NCI-H1436 (cell line): ENCODE results near the gene FGFBP3.
"Not testable (repeated sequence)": the region's sequence is repeated elsewhere in the genome, so short reads cannot be mapped to it uniquely, and the experiment has no call there.

ENCODE experiments used
- DNase-seq: peaks from one replicate; lab custom pipeline; 2025; lab: John Stamatoyannopoulos, UW

The FGFBP3 gene

DNA sequence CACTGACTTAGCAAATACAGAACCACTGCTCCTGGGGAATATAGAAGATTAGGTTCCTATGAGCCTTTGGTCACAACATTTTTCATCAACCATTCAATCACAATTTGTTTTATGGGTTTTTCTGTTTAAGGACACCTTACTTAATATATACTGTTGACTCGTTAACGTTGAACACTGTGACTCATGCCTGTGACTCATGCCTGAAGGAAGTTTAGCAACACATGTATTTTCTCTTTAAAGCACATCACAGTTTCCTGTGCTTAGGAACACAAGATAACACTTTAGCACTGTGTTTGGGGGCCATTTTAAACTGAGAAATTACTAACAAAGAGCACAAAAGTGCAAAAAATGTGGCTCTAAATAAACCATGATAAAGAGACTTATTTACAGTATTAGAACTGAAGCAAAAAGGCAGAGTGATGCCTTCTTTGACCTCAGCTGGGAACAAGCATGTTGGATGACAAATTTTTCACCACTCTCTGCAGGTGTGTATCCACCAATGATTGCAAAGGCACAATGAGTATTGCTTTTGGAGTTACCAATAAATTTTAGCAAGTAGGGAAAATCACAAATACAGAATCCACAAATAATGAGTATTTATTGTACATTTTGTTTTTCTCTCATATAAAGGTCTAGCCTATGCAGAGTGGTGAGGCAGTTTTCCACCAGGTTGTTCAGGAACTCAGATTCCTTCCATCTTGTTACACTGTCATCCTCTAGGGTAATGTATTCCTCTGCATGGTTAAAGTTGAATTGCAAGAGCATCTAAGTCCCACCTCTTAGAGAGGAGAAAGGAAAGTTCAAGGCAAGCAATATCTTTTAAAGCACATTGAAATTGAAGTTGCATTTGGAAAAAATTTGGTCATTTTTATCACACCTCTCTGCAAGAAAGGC lies 7.3 kb downstream of the FGFBP3 start:
- DNase-seq = no peak

DNA sequence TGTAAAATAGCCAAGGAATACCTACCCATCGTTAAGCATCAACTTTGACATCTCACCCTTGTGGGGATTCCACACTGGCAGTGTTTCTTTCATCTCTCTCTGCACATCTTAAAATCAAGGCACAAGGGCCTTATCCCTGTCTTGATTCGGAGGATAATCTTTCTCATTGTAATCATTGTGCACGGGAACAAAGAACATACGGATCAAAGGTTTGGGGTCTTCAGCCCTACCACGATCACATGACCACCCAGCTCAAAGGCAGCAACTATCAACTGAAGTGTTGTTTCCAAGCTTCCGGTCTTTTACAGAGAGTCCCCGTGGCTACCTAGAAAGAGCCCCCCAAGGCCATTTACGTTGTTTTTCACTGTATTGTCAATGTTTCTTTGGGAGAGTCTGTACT lies 11.9 kb downstream of the FGFBP3 start:
- DNase-seq = no peak

DNA sequence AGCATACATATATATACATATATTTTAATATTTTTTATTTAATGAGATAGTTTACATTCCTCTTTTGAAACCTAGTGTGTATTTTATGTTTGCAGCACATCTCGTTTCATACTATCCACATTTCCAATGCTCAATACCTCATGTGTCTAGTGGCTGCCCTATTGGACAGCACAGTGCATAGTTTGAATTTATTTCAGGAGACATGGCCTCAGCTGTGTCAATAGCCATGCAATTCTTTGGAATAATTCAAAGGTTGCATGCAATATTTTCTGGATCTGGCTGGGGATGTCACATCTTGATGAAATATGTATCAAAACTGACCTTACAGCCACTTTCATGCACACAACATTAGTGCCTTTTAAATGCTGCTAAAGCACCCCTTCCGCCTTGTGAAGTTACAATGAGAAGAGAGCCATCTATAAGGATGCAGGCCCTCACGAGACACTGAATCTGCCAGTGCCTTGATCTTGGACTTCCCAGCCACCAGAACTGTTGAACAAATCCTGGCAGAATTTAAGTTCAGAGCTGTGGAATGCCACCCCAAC lies 13.0 kb downstream of the FGFBP3 start:
- DNase-seq = no peak

DNA sequence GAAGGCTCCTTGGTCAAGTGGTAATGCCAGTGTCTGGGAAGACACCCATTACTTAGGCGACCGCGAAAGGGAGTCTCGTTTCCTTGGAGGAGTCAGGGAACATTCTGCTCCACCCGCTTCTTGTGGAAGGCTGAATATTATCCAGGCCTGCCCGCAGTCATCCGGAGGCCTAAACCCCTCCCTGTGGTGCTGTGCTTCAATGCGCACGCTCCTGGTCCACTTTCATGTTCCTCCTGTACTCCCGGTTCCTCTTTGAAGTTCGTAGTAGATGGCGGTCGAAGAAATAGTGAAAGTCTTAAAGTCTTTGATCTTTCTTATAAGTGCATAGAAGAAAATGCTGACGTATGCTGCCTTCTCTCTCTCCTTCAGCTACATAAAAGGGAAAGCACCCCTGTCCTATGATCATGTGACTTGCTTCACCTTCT lies 15.0 kb downstream of the FGFBP3 start:
- not testable (repeated sequence) for DNase-seq

DNA sequence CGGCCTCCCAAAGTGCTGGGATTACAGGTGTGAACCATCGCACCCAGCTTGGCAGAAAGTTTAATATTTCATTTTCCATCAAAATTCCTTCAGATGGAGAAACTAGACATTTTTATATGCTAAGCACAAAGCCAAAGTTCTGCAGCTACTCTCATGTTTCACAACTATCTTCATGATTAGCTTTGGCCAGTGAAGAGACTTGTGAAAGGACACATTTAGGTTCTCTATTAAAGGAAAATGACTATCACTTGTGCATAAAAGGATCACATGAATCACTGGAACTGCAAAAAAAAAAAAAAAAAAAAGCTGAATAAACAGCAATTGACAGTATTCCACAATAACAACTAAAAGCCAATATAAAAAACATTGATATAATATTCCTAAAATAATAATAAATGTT lies 16.2 kb downstream of the FGFBP3 start:
- no peak for DNase-seq

DNA sequence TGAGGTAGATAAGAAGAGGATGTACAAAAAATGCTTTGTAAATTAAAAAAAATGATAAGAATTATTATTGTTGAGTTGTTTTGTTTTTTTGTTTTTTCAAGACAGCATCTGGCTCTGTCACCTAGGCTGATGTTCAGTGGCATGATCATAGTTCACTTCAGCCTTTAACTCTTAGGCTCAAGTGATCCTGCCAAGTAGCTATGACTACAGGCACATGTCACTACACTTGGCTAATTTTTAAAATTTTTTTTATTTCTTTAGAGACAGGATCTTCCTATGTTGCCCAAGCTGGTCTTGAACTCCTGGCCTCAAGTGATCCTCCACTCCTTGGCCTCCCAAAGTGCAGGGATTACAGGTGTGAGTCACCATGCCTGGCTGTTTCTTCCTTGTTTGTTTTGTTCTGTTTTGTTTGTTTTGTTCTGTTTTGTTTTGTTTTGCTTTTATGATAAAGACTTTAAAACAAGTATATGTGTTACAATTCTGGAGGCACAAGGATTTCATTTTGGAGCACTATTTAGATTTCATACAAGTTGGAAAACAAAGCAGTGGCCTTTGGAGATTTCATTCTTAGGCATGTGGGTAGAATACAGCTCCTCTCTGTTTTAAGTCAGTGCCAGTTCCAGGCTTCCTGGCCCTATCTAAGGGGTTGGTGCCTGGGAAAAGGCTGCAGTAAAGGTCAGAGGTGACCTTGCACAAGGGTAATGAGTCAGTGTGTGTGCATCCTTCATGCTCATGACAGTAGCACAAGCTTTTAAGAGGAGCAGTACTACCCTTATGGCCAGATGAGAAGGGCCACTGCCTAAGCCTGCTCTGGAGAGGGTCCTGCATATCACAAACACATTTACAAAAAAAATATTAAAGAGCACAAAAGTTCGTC lies 17.9 kb downstream of the FGFBP3 start:
- DNase-seq = no peak

DNA sequence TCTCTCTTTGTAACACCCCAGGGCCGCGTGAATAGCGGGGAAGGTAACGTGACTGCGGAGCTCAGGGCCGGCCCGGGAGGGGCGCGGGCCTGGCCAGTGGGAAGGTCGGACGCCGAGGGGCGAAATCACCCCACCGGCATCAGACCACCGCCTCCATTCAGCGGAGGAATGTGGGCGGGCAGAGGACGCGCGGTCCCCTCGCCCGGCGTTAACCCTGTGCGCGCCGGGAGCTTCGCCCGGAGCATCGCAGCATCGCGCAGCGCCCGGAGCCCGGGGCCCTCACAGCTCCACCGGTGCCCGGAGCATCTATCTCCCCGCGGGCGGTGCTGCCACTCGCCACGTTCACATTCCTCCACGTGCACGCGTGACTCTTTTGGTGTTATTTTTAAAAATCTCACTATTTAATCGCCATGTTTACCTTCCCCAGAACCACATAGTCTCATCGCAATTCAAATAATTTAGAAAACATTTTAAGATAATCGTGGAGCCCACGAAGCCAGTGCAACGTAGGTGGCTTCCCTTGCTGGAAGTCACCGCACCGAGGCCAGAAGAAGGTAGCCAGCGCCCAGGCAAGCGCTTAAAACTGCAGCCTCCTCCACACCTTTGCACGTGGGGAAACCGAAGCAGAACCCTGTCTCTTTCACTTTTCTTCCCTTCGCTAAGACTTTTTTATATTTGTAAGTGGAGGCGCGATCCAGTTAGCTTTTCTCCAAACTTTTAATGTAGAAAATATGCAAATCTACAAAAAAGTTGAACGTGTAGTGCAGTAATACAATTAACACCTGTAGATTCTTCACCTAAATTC lies 21.8 kb downstream of the FGFBP3 start:
- DNase-seq = peak; percentile 18

DNA sequence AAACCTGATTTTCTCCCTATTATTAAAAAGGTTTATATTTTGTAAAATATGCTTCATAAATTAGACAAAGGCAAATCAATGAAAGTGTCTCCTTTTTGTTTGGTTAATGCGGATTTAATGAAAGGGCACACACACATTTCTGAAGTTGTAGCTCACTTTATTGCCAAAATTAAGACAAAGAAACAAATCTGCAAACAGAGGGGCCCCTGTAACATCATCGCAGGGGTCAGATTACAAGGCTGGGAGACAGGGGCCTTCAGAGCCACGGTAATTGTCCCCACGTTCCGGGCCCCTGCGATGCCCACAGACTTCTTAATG lies 22.4 kb downstream of the FGFBP3 start:
- no peak for DNase-seq

DNA sequence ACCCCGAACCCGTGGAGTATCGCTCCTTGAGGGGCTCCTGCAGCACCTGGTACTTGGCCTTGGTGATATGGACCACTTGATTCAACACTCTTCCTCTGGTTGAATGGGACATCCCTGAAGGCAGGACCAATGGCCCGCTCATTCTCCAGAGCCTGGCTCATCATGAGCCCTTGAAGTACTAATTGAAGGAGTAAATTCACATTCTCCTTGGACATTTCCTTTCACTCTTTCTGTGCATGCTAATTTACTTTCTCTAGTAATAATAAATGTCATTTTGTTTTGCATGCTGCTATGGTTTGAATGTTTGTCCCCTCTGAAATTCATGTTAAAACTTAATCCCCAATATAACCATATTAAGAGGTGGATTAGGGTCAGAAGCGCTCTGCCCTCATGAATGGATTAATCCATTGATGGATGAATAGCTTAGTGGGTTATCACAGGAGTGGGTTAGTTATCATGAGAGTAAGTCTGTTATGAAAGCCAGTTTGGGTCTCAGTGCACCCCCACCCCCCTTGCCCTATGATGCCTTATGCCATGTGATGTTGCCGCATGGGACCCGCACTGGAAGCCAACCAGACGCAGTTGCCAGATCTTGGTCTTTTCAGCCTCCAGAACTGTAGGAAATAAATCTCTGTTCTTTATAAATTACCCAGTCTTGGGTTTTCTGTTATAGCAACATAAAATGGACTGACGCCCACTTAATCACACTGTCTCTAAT lies 23.8 kb downstream of the FGFBP3 start:
- DNase-seq = no peak

DNA sequence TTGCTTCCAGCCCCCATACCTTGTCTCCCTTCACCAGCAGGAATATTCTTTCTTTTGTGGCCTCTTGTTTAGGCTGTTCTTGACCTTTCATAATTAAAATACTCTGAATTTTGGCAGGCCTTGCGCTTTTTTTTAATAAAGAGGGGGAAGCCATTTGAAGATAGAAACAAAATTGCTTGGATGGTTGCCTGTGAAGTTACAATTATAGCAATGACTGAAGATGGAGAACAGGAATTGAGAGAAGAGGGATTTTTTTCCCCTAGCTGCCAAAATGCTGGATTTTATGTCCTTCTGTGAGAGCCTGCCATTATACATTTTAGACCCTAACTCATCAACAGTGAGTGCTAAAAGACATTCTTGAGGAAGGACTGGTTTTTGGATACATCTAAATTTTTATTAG lies 24.8 kb downstream of the FGFBP3 start:
- DNase-seq = no peak

DNA sequence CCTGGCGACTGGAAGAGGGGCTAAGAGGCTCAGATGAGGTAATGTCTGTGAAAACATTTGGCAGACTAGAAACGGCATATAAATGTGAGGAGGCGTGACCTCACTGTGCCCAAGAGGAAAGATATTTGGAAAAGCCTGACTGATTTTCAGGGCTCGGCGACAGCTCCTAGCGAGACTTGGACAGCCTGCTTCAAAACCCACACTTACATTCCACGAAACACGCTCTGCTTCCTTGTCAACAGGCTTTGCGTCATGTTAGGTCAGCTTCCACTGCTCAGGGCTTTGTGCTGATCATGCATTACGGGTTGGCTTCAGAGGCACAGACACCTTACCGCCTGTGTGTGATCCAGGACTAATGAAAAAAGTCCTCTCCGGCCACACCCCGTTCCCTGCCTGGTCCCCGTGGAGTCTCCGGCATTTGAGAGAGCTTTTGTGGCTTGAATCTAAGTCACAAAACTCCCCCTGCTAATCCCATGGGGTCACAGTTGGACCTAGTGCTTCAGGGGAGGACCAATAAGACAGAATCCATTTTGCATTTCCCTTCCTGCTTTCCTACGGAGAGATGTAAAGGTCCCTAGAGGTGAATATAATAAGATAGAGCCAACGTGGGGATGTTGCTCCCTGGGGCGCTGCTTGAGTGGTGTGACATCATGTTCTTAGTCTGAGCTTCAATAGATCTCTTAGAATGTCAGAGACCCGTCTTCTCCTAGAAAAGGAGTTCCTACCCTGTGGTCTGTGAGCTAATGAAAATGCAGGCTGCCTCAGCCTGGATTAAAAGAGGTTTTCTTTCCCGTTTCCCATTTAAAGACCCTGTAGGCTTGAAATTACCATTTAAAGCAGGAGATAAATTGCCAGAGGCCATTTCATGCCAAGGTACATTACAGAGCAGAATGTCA lies 25.5 kb downstream of the FGFBP3 start:
- DNase-seq = peak; percentile 46

DNA sequence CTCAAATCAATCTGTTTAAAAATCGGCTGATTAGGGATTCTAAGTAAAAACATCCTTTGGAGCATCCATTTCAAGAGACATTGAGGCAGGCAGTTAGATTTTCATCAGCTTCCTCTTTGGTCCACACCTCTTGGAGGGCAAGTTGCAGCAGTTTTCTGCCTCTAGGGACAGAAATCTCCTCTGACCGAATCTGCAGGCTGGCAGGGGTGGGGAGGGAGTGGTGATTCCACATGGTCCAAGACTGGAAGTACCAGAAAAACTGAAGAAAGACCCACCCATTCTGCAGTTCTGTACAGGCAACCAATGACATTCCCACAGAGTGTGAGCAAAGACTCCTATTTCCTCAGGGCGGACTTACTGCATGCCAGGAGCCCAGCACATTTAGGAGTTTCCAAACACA lies 29.0 kb downstream of the FGFBP3 start:
- DNase-seq = no peak

DNA sequence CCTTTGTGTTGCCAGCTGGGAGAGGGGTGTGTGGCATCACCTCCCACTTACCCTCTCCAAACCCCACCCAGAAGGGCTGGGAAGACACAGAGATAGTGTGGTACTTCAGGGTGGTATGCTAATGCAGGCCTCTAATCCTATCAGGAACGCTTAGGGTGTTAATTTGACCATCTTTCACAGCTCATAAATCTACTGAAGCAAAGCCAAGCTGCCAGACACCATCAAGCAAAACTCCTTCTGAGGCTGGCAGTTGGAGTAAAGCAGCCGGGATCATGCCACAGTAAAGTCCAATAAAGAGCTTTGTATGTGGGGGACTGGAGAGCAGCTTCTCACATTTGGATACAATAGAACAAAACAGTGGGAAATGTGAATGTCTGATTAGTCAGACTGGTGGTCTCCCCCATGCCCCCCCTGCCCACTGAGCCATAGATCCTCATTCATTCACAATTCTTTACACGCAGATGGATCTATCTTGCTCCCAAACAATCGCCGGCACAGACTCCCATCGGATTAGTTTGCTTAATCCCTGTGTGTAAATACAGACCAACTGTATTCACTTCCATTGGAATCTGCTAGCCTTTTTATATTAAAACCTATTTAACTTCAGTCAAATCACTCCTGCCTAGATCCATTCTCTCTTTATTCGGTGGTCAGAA lies 29.6 kb downstream of the FGFBP3 start:
- no peak for DNase-seq

DNA sequence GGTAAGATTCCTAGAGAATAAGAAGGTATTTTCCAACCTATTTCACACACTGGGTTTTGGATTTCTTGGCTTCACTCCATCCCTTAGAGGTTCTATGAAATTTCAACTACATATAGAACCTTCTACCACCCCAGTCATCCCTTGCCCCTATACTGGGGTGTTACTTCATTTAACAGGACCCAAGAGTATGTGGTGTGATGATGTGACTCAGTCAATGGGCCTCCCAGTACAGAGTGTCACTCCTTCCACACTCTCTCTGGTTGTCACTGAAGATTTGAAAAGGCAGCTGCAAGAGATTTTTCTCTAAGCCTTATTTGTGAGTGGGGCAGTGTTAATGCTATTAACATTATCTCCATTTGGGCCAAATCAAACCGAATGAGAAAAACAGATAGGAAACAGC lies 33.5 kb downstream of the FGFBP3 start:
- no peak for DNase-seq

DNA sequence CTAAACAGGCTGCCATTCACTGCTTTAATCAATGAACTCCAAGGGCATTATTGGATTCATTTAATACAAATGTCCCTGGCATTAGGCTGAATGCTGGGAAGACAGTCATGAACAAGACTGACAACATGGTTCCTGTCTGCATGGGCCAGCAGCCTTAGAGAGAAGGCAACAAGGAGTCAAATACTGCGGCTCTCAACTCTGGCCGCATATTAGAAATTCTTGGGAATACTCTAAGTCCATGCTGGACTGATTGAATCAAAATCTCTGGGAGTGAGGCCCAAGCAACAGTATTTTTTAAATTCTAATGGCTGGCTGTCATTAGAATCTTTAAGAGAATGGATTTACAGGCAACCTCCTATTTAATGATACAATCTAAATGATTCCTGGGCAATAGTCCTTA lies 34.1 kb downstream of the FGFBP3 start:
- no peak for DNase-seq

DNA sequence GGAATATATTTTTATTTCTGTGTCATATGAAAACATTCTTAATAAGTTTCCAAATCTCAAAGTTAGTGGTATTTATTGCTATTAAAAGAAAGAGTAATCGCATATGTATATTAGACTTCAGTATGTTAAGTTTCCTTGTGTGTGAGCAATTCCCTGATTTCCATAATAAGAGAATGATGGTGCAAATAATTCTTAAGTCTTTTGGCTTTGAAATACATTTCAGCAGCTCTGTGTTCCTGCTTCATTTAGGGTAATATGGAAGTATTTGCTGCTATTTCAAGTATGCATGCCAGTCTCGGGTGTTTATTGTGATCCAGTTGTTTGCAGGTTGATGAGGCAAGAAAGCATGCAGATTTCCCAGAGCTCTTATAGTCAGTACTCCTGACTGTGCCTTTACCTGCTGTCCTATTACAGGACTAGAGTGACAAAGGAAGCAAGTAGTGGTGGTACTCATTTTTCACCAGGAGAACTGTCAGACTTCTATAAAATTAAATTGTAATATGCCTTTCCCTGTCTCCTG lies 43.7 kb downstream of the FGFBP3 start:
- no peak for DNase-seq

DNA sequence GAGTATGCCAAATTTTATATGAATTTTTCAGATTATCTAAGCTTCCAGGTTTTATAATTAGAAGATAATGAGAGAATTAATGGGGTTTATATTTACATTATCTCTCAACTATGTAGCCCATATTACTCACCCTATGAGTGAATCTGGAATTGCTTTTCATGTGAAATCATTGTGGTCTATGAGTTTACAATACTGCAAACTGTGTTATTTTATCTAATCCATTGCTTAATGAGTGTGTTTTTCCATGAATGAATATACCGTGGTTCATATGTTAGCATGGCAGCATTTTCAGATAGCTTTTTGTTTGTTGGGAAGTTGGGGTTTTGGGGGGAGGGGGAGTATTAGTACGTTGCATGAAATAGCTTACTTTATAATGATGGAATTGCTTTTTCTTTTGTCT lies 44.5 kb downstream of the FGFBP3 start:
- no peak for DNase-seq

DNA sequence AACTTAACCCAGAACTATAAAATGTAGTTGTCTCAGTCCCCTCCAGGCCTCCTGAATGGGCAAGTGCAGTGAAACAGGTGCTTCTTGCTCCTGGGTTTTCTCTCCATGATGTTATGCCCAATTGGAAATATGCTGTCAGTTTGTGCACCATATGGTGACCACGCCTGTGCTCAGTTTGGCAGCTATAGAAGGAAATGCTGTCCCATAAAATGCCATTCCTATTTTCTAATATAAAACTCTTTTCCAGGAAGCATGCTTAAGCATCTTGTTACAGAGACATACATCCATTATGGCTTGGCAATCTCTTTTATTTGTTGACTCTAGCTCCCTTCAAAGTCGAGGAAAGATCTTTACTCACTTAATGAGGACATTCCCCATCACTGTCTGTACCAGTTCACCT lies 45.2 kb downstream of the FGFBP3 start:
- DNase-seq = no peak

DNA sequence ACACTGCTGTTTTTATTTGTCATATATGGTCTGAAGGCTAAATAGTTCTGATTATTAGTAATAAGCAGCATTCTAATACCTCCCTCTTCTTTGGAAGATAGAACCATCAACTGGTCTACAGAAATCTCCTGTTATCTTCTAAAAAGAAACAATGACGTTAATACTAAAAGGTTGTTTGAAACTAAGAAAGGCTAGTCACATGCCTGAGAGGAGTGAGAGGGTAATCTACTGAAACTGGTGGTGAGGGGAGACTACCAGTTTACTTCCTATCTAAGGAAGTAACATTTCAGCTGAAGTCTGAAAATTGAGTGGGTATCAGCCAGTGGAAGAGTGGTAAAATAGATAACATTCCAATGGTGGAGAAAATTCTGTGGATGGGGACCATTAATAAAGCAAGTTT lies 48.4 kb downstream of the FGFBP3 start:
- no peak for DNase-seq

DNA sequence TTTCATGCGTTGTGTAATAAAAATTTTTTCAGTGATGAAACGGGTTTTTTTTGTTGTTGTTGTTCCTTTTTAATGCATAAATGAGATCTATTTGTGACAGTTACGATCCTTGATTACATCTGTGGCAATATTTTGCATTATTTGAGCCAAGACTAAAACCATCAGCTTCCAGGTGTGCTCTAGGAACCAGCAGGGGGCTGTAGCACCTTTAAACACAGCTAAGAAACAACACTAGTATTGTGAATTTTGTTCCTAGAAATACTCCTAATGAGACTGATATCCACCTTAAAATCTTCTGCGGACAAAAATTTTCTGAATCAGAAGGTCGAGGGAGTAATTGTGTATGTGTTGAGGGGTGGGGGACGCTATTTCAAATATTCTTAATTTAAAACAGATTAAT lies 52.6 kb downstream of the FGFBP3 start:
- DNase-seq = no peak
